Keratinocyte (primary cell): ENCODE results near the gene TMEM147. TPM values are rescaled to one million over a fixed set of nuclear protein-coding genes. Genes with fewer than 3 reads are reported as not detected.

ENCODE experiments used
- DNase-seq: peaks from one replicate; pipeline ENCODE4 v3.0.0-alpha.2; 2011; ENCODE audit warnings: low read depth, missing footprints, low spot score
- FAIRE-seq: peaks from 2 replicates; lab custom pipeline; 2011; peaks lifted over from hg19 to GRCh38; lab: Jason Lieb, UNC
- H2AFZ ChIP-seq: 2 replicates; pipeline ENCODE4 v1.6.0; 2012; ENCODE audit warnings: low read length, control low read depth, inconsistent platforms; ENCODE audit not compliant: control insufficient read depth
- H3K27ac ChIP-seq: 2 replicates; pipeline ENCODE4 v1.5.1; 2011; ENCODE audit warnings: low read length; ENCODE audit not compliant: control insufficient read depth, insufficient read depth
- H3K27me3 ChIP-seq: 3 replicates; pipeline ENCODE4 v1.6.0; 2011; ENCODE audit warnings: low read length; ENCODE audit not compliant: control insufficient read depth, insufficient read depth; ENCODE audit errors: extremely low read depth
- H3K36me3 ChIP-seq, 2 experiments: 2 replicates in 1 of 2; 3 replicates in 1 of 2; pipeline ENCODE4 v1.5.1; 2011; ENCODE audit warnings: low read length in 2 of 2, mild to moderate bottlenecking in 1 of 2; ENCODE audit not compliant: control insufficient read depth in 2 of 2, insufficient read depth in 2 of 2; ENCODE audit errors: extremely low read depth in 1 of 2
- H3K4me1 ChIP-seq: 3 replicates; pipeline ENCODE4 v1.5.1; 2011; ENCODE audit warnings: low read length; ENCODE audit not compliant: control insufficient read depth, insufficient read depth; ENCODE audit errors: extremely low read depth
- H3K4me2 ChIP-seq: 3 replicates; pipeline ENCODE4 v1.6.0; 2011; ENCODE audit warnings: low read depth, low read length; ENCODE audit not compliant: control insufficient read depth, insufficient read depth; ENCODE audit errors: extremely low read depth
- H3K4me3 ChIP-seq, 3 experiments: fragments of 200-600 bp in 1 of 3; sonication (generic) in 1 of 3; 2 replicates in 2 of 3; 3 replicates in 1 of 3; pipeline ENCODE4 v1.5.1; 2011 to 2016; ENCODE audit warnings: low read length in 3 of 3, mild to moderate bottlenecking in 3 of 3, control low read depth in 2 of 3, inconsistent platforms in 1 of 3, low read depth in 1 of 3, mixed read lengths in 1 of 3, mixed run types in 1 of 3, moderate library complexity in 1 of 3; ENCODE audit not compliant: control insufficient read depth in 2 of 3, insufficient read depth in 2 of 3; ENCODE audit errors: extremely low read depth in 1 of 3
- H3K79me2 ChIP-seq: 2 replicates; pipeline ENCODE4 v1.6.0; 2012; ENCODE audit warnings: low read length; ENCODE audit not compliant: control insufficient read depth, insufficient read depth
- H3K9ac ChIP-seq: 3 replicates; pipeline ENCODE4 v1.6.0; 2011; ENCODE audit warnings: low read length; ENCODE audit not compliant: control insufficient read depth, insufficient read depth; ENCODE audit errors: extremely low read depth
- H3K9me1 ChIP-seq: 3 replicates; pipeline ENCODE4 v1.6.0; 2011; ENCODE audit warnings: low read length; ENCODE audit not compliant: control insufficient read depth, insufficient read depth; ENCODE audit errors: extremely low read depth
- H3K9me3 ChIP-seq: 2 replicates; pipeline ENCODE4 v1.5.1; 2012; ENCODE audit warnings: low read depth, low read length; ENCODE audit not compliant: control insufficient read depth
- H4K20me1 ChIP-seq: 3 replicates; pipeline ENCODE4 v1.6.0; 2011; ENCODE audit warnings: low read length; ENCODE audit not compliant: control insufficient read depth, insufficient read depth; ENCODE audit errors: extremely low read depth
- EZH2 ChIP-seq: IDR thresholded peaks from one replicate; pipeline ENCODE4 v1.6.1; 2012; ENCODE audit warnings: inconsistent platforms, mild to moderate bottlenecking, low read length, moderate library complexity
- dilution Hi-C: fragments of 300-500 bp; cut with MboI; formaldehyde crosslinking; loops from one replicate; pipeline ENCODE4 v1.7.0; 2020; ENCODE audit warnings: low sequenced_read_pairs; ENCODE audit not compliant: extremely low pct_ligation_motif_present
- polyA plus RNA-seq, 5 experiments: library from polyadenylated mRNA; depleted of rRNA in 3 of 5; stranded (reverse) in 3 of 5; stranded (forward) in 1 of 5; unstranded in 1 of 5; fragments of >200 nt; gene quantifications; 1 replicate in 1 of 5; 2 replicates in 3 of 5; 3 replicates in 1 of 5; pipeline versions ENCODE4 v1.2.1 to v1.2.3, GENCODE V29; 2011 to 2012; ENCODE audit warnings: missing spikeins in 2 of 5, low read depth in 1 of 5, low replicate concordance in 1 of 5
- TF ChIP-seq, protein P1 (sequence below), 3 experiments: IDR thresholded peaks in 1 of 3; conservative IDR thresholded peaks in 1 of 3; optimal IDR thresholded peaks in 1 of 3; 2 replicates in 2 of 3; 3 replicates in 1 of 3; pipeline versions ENCODE3 to v1.5.1; 2011; ENCODE audit warnings: low read length in 3 of 3, mild to moderate bottlenecking in 3 of 3, moderate library complexity in 2 of 3, control low read depth in 1 of 3, inconsistent platforms in 1 of 3; ENCODE audit not compliant: insufficient read depth in 2 of 3; ENCODE audit errors: extremely low read depth in 1 of 3

Gene TMEM147
- polyA plus RNA-seq, 1 donor (not counting 4 experiments of a cell fraction or from before 2014, with no cell fraction given) = 134 TPM

DNA sequence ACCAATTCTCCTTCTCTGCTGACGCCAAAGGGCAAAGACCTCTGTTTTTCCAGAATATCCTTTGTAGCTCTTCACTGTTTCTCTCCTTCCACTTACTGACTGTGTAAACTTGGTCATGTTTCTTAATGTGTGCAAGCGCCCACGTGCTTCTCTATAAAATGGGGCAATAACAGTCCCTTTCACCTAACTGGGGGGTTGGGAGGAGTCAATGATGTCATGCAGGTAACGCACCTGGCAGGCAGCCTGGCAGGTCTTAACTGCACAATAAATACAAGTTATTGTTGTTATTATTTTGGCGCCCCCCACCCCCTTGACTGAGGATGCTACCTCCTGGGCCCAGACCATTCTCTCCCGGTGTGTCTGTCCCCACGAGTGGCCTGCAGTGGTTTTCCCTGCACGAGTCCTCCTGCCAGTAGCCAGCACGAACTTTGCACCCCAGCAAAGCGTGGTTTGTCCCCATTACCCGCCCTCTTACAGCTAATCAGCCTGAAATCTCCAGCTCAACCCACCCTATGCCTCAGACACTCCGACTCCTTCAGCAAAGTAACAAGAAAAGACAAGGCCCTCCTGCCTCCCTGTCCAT is 22.6 kb upstream of the TMEM147 start:
- Histone ChIP-seq H3K4me1 (peaks cover 16% of the 10 kb centered on the region), H3K9me3 (no peaks in the 10 kb centered on the region), H4K20me1 (no peaks in the 10 kb centered on the region), H3K9me1 (no peaks in the 10 kb centered on the region), H2AFZ (no peak overlapping the region), H3K4me3 (no peak overlapping the region), H3K27me3 (peaks cover 4% of the 10 kb centered on the region), H3K4me2 (no peak overlapping the region), H3K79me2 (no peaks in the 10 kb centered on the region), H3K27ac (no peak overlapping the region), H3K9ac (no peak overlapping the region), H3K36me3 (no peaks in the 10 kb centered on the region)
- TF ChIP-seq EZH2 = no peak
- TF ChIP-seq, protein P1, sequence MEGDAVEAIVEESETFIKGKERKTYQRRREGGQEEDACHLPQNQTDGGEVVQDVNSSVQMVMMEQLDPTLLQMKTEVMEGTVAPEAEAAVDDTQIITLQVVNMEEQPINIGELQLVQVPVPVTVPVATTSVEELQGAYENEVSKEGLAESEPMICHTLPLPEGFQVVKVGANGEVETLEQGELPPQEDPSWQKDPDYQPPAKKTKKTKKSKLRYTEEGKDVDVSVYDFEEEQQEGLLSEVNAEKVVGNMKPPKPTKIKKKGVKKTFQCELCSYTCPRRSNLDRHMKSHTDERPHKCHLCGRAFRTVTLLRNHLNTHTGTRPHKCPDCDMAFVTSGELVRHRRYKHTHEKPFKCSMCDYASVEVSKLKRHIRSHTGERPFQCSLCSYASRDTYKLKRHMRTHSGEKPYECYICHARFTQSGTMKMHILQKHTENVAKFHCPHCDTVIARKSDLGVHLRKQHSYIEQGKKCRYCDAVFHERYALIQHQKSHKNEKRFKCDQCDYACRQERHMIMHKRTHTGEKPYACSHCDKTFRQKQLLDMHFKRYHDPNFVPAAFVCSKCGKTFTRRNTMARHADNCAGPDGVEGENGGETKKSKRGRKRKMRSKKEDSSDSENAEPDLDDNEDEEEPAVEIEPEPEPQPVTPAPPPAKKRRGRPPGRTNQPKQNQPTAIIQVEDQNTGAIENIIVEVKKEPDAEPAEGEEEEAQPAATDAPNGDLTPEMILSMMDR (optimal IDR thresholded peaks at IDR 0.05 in 1 of 3, IDR thresholded peaks at IDR 0.05 in 1 of 3, conservative IDR thresholded peaks at IDR 0.05 in 1 of 3; ENCODE audit: extremely low read depth in 1 of 3, insufficient read depth in 2 of 3, low read length in 3 of 3) = no peak
- no peak for DNase-seq
- dilution Hi-C loops = no loop called here
- FAIRE-seq = no peak

GRCh38 chr19:35524181-35524837 is 21.1 kb upstream of the TMEM147 start:
- H3K27ac ChIP-seq = no peak overlapping the region
- H3K36me3 ChIP-seq = no peaks in the 10 kb centered on the region
- peaks cover 6% of the 10 kb centered on the region for H3K4me1 ChIP-seq
- no peaks in the 10 kb centered on the region for H3K79me2 ChIP-seq
- H3K9me1 ChIP-seq = no peaks in the 10 kb centered on the region
- TF ChIP-seq, protein P1 (optimal IDR thresholded peaks at IDR 0.05 in 1 of 3, IDR thresholded peaks at IDR 0.05 in 1 of 3, conservative IDR thresholded peaks at IDR 0.05 in 1 of 3; ENCODE audit: extremely low read depth in 1 of 3, insufficient read depth in 2 of 3, low read length in 3 of 3) = no peak
- TF ChIP-seq EZH2 = no peak
- no peak overlapping the region for H3K4me3 ChIP-seq
- H4K20me1 ChIP-seq = no peaks in the 10 kb centered on the region
- no peaks in the 10 kb centered on the region for H3K9me3 ChIP-seq
- DNase-seq (no peak), FAIRE-seq (no peak)
- H3K27me3 ChIP-seq = peaks cover 4% of the 10 kb centered on the region
- H2AFZ ChIP-seq = no peak overlapping the region
- no peak overlapping the region for H3K9ac ChIP-seq
- dilution Hi-C loops = no loop called here
- H3K4me2 ChIP-seq = no peak overlapping the region
